HEK293 (cell line): Measurements from ENCODE around the gene NFKBIZ.

Source experiments
- CTCF ChIA-PET: fragments of 350-600 bp; formaldehyde crosslinking; extraction: SDS; loops from one replicate; lab custom pipeline; 2021; ENCODE audit warnings: antibody characterized with exemption; lab: Yijun Ruan, JAX
- POLR2A ChIA-PET: fragments of 300-600 bp; formaldehyde crosslinking; extraction: SDS; loops from one replicate; lab custom pipeline; 2020; ENCODE audit warnings: antibody characterized with exemption, inconsistent platforms; lab: Yijun Ruan, JAX
- H3K27ac ChIP-seq: fragments of 200-500 bp; sonication (Bioruptor generic); 2 replicates; pipeline ENCODE4 v1.5.1; 2014; ENCODE audit warnings: low read depth, low read length, control low read depth, inconsistent platforms; ENCODE audit errors: extremely low read depth
- H3K36me3 ChIP-seq, 2 experiments: fragments of 200-500 bp in 1 of 2; sonication (Bioruptor generic) in 1 of 2; 1 replicate in 1 of 2; 2 replicates in 1 of 2; pipeline ENCODE4 v1.5.1; 2014 to 2017; ENCODE audit warnings: inconsistent platforms in 2 of 2, low read length in 2 of 2; ENCODE audit not compliant: control insufficient read depth in 2 of 2, insufficient read depth in 1 of 2
- H3K4me1 ChIP-seq: fragments of 200-500 bp; sonication (Bioruptor generic); 2 replicates; pipeline ENCODE4 v1.5.1; 2014; ENCODE audit warnings: mild to moderate bottlenecking, low read length, inconsistent platforms; ENCODE audit not compliant: control insufficient read depth, insufficient read depth
- H3K4me3 ChIP-seq: 2 replicates; pipeline ENCODE4 v1.5.1; 2011; ENCODE audit warnings: low read depth, mild to moderate bottlenecking, control low read depth, low read length, moderate library complexity
- H3K9me3 ChIP-seq: fragments of 200-500 bp; sonication (Bioruptor generic); 2 replicates; pipeline ENCODE4 v1.5.1; 2014; ENCODE audit warnings: low read depth, low read length, inconsistent platforms; ENCODE audit not compliant: control insufficient read depth, insufficient read depth
- BCL11B ChIP-seq: fragments of 450-650 bp; formaldehyde crosslinking; IDR thresholded peaks from 2 replicates; pipeline ENCODE4 v1.5.1; 2016; ENCODE audit warnings: low read depth, missing biosample characterization, missing genetic modification characterization
- EGR2 ChIP-seq: fragments of 450-650 bp; formaldehyde crosslinking; IDR thresholded peaks from 2 replicates; pipeline ENCODE4 v1.5.1; 2016; ENCODE audit warnings: low read depth, missing biosample characterization, missing genetic modification characterization
- FEZF1 ChIP-seq: fragments of 450-650 bp; formaldehyde crosslinking; IDR thresholded peaks from 2 replicates; pipeline ENCODE4 v1.5.1; 2016; ENCODE audit warnings: missing biosample characterization, missing genetic modification characterization
- MYNN ChIP-seq: fragments of 450-650 bp; formaldehyde crosslinking; IDR thresholded peaks from 2 replicates; pipeline ENCODE4 v1.5.1; 2016; ENCODE audit warnings: missing biosample characterization, missing genetic modification characterization, borderline replicate concordance
- PRDM10 ChIP-seq: fragments of 450-650 bp; formaldehyde crosslinking; IDR thresholded peaks from 2 replicates; pipeline ENCODE4 v1.5.1; 2016; ENCODE audit warnings: missing biosample characterization, missing genetic modification characterization
- ZNF132 ChIP-seq: fragments of 450-650 bp; formaldehyde crosslinking; IDR thresholded peaks from 2 replicates; pipeline ENCODE4 v1.5.1; 2017; ENCODE audit warnings: missing biosample characterization, missing genetic modification characterization, borderline replicate concordance
- ZNF138 ChIP-seq: fragments of 450-650 bp; formaldehyde crosslinking; IDR thresholded peaks from 2 replicates; pipeline ENCODE4 v1.5.1; 2016; ENCODE audit warnings: missing biosample characterization, missing genetic modification characterization, borderline replicate concordance
- ZNF292 ChIP-seq: fragments of 450-650 bp; formaldehyde crosslinking; IDR thresholded peaks from 2 replicates; pipeline ENCODE4 v1.5.1; 2016; ENCODE audit warnings: low read depth, missing biosample characterization, missing genetic modification characterization, borderline replicate concordance
- ZNF335 ChIP-seq: fragments of 450-650 bp; formaldehyde crosslinking; conservative IDR thresholded peaks from 2 replicates; pipeline ENCODE4 v1.5.1; 2016; ENCODE audit warnings: missing biosample characterization, missing genetic modification characterization
- ZNF426 ChIP-seq: fragments of 450-650 bp; formaldehyde crosslinking; IDR thresholded peaks from 2 replicates; pipeline ENCODE4 v1.5.1; 2017; ENCODE audit warnings: missing biosample characterization, missing genetic modification characterization, mild to moderate bottlenecking, inconsistent platforms, moderate library complexity
- ZNF48 ChIP-seq: fragments of 450-650 bp; formaldehyde crosslinking; IDR thresholded peaks from 2 replicates; pipeline ENCODE4 v1.5.1; 2016; ENCODE audit warnings: missing biosample characterization, missing genetic modification characterization
- ZNF518A ChIP-seq: fragments of 450-650 bp; formaldehyde crosslinking; conservative IDR thresholded peaks from 2 replicates; pipeline ENCODE4 v1.5.1; 2016; ENCODE audit warnings: low read depth, missing biosample characterization, missing genetic modification characterization
- ZNF626 ChIP-seq: fragments of 450-650 bp; sonication (Bioruptor Pico); formaldehyde crosslinking; IDR thresholded peaks from 2 replicates; pipeline ENCODE4 v1.5.1; 2018; ENCODE audit warnings: missing biosample characterization, missing genetic modification characterization, inconsistent platforms
- ZNF660 ChIP-seq: fragments of 450-650 bp; IDR thresholded peaks from 2 replicates; pipeline ENCODE4 v1.5.1; 2018; ENCODE audit warnings: missing biosample characterization, mild to moderate bottlenecking, missing genetic modification characterization

The NFKBIZ gene

GRCh38 chr3:101861212-101861788 lies 12.0 kb downstream of the NFKBIZ start (continued):
- TF ChIP-seq MYNN: no peak
- TF ChIP-seq ZNF335 (tag by site-specific recombination): no peak
- no peak for TF ChIP-seq ZNF292 (tag by site-specific recombination)
- no peak for TF ChIP-seq BCL11B (tag by site-specific recombination)
- TF ChIP-seq ZNF132 (tag by site-specific recombination): no peak
- no peak for TF ChIP-seq ZNF660 (tag by site-specific recombination)
- TF ChIP-seq FEZF1: no peak

GRCh38 chr3:101861789-101862415 lies 12.6 kb downstream of the NFKBIZ start:
- H3K9me3 ChIP-seq: no peaks in the 10 kb centered on the region
- TF ChIP-seq ZNF626 (tag by site-specific recombination): no peak
- no peak for TF ChIP-seq ZNF426 (tag by site-specific recombination)
- no peak for TF ChIP-seq ZNF138 (tag by site-specific recombination)
- TF ChIP-seq ZNF48 (tag by site-specific recombination): no peak
- no peak for TF ChIP-seq PRDM10 (tag by site-specific recombination)
- no peak for TF ChIP-seq EGR2
- no peak for TF ChIP-seq ZNF518A
- TF ChIP-seq ZNF335 (tag by site-specific recombination): no peak
- TF ChIP-seq, all 188 proteins: peak for 0
- Histone ChIP-seq H3K36me3 (peaks cover 18 to 45% of the 10 kb centered on the region in 2 experiments), H3K4me3 (no peak overlapping the region), H3K4me1 (peaks cover 3% of the 10 kb centered on the region; the same call in 1 of the 2 replicates), H3K27ac (no peak overlapping the region)
- CTCF ChIA-PET: no interaction called here
- POLR2A ChIA-PET: no interaction called here
